ENCODE measurements around the gene UBA1. TPM values are rescaled to one million over a fixed set of nuclear protein-coding genes. Genes with fewer than 3 reads are reported as not detected.

Gene UBA1
- total RNA-seq, 3 donors from 2014 or later = 160 to 198 (median 172) TPM

- H3K9me3 ChIP-seq = no peaks in the 10 kb centered on the region
- H3K4me1 ChIP-seq (ENCODE audit: low read depth) = no peaks in the 10 kb centered on the region
- H3K4me3 ChIP-seq = no peak overlapping the region
- no peak for DNase-seq
- ATAC-seq = no peak
- TF ChIP-seq, protein P1, sequence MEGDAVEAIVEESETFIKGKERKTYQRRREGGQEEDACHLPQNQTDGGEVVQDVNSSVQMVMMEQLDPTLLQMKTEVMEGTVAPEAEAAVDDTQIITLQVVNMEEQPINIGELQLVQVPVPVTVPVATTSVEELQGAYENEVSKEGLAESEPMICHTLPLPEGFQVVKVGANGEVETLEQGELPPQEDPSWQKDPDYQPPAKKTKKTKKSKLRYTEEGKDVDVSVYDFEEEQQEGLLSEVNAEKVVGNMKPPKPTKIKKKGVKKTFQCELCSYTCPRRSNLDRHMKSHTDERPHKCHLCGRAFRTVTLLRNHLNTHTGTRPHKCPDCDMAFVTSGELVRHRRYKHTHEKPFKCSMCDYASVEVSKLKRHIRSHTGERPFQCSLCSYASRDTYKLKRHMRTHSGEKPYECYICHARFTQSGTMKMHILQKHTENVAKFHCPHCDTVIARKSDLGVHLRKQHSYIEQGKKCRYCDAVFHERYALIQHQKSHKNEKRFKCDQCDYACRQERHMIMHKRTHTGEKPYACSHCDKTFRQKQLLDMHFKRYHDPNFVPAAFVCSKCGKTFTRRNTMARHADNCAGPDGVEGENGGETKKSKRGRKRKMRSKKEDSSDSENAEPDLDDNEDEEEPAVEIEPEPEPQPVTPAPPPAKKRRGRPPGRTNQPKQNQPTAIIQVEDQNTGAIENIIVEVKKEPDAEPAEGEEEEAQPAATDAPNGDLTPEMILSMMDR (IDR thresholded peaks at IDR 0.05) = no peak
- intact Hi-C loops (cut with DNase I, micrococcal nuclease) = no loop called here
- H3K36me3 ChIP-seq (ENCODE audit: low read depth) = no peaks in the 10 kb centered on the region
Measured at GRCh38 chrX:47158131-47158530, 35.5 kb upstream of the UBA1 start.

DNA sequence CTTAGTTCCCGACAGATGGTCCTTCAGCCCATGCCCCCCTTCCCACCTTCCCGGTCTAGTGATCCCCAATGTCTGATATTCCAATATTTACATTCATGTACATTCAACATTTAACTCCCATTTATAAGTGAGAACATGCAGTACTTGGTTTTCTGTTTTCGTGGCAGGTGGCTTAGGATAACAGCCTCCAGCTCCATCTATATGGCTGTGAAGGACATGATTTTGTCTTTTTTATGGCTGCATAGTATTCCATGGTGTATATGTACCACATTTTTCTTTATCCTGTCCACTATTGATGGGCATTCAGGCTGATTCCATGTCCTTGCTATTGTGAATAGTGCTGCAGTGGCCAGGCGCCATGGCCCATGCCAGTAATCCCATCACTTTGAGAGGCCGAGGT lies 34.8 kb upstream of the UBA1 start:
- ATAC-seq (no peak), DNase-seq (no peak)
- Histone ChIP-seq H3K4me1 (ENCODE audit: low read depth) (no peaks in the 10 kb centered on the region), H3K9me3 (no peaks in the 10 kb centered on the region), H3K4me3 (no peak overlapping the region), H3K36me3 (ENCODE audit: low read depth) (no peaks in the 10 kb centered on the region)
- TF ChIP-seq, protein P1 (IDR thresholded peaks at IDR 0.05) = no peak
- intact Hi-C loops (cut with DNase I, micrococcal nuclease) = no loop called here

DNA sequence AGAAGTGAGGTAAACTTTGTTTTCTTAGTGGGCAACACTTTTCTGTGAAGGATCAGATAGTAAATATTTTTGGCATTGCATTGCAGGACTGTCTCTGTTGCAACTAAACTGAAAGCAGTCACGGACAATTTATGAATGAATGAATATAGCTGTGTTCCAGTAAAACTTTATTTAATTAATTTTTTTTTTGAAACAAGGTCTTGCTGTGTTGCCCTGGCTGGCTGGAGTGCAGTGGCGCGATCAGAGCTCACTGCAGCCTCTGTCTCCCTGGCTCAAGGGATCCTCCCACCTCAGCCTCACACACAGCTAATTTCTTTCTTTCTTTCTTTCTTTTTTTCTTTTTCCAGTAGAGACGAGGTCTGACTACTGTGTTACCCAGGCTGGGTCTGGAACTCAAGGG lies 32.8 kb upstream of the UBA1 start:
- Histone ChIP-seq H3K9me3 (no peaks in the 10 kb centered on the region), H3K36me3 (ENCODE audit: low read depth) (no peaks in the 10 kb centered on the region), H3K4me3 (no peak overlapping the region), H3K4me1 (ENCODE audit: low read depth) (no peaks in the 10 kb centered on the region)
- intact Hi-C loops (cut with DNase I, micrococcal nuclease) = no loop called here
- DNase-seq (no peak), ATAC-seq (no peak)
- TF ChIP-seq, protein P1 (IDR thresholded peaks at IDR 0.05) = no peak

DNA sequence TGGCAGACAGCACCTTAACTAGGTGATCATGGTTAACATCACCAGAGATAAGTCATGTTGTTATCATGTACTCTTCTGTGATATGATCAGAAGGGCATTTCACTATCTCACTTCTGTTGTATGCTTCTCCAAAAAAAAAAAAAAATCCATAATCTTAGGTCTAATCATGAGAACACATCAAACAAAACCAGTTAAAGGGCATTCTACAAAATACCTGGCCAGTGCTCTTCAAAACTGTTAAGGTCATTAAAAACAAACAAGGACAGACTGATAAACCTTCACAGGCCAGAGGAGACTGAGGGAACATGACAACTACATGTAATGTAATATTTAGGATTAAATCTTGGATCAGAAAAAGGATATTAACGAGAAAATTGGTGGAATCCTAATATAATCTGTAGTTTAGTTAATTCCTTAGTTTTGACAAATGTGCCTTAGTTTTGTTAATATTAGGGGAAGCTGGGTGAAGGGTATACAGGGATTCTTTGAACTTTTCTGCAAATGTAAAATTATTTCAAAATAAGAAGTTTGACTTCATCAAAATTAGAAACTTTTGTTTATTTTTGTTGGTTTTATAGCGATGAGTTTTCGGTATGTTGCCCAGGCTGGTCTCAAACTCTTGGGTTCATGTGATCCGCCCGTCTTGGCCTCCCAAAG lies 30.6 kb upstream of the UBA1 start:
- no peak for ATAC-seq
- intact Hi-C loops (cut with DNase I, micrococcal nuclease) = no loop called here
- no peak for DNase-seq
- no peaks in the 10 kb centered on the region for H3K4me1 ChIP-seq (ENCODE audit: low read depth)
- no peak overlapping the region for H3K4me3 ChIP-seq
- no peaks in the 10 kb centered on the region for H3K9me3 ChIP-seq
- TF ChIP-seq, protein P1 (IDR thresholded peaks at IDR 0.05) = no peak
- no peaks in the 10 kb centered on the region for H3K36me3 ChIP-seq (ENCODE audit: low read depth)

DNA sequence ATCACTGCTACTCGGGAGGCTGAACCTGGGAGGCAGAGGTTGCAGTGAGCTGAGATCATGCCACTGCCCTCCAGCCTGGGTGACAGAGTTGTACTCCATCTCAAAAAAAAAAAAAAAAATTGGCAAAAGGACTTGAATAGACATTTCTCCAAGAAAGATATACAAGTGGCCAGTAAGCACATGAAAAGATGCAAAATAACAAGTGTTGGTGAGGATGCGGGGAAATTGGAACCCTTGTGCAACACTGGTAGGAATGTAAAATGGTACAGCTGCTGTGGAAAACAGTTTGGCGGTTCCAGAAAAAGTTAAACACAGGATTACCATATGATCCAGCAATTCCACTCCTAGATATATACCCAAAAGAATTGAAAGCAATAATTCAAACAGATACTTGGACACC lies 29.2 kb upstream of the UBA1 start:
- TF ChIP-seq, protein P1 (IDR thresholded peaks at IDR 0.05) = no peak
- DNase-seq (no peak), ATAC-seq (no peak)
- Histone ChIP-seq H3K4me1 (ENCODE audit: low read depth) (no peaks in the 10 kb centered on the region), H3K4me3 (no peak overlapping the region), H3K9me3 (no peaks in the 10 kb centered on the region), H3K36me3 (ENCODE audit: low read depth) (no peaks in the 10 kb centered on the region)
- intact Hi-C loops (cut with DNase I, micrococcal nuclease) = no loop called here

DNA sequence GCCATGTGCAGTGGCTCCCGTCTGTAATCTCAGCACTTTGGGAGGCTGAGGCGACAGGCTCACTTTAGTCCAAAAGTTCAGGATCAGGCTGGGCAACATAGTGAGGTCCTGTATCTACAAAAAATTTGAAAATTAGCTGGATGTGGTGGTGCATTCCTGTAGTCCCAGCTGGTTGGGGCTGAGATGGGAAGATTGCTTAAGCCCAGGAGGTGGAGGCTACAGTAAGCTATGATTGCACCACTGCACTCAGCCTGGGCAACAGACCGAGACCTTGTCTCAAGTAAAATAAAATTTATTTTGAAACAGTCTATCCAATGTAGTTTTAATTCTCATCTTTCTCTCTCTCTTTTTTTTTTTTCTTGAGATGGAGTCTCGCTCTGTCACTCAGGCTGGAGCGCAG lies 27.5 kb upstream of the UBA1 start:
- H3K36me3 ChIP-seq (ENCODE audit: low read depth) = no peaks in the 10 kb centered on the region
- H3K4me1 ChIP-seq (ENCODE audit: low read depth) = no peaks in the 10 kb centered on the region
- no peaks in the 10 kb centered on the region for H3K9me3 ChIP-seq
- TF ChIP-seq, protein P1 (IDR thresholded peaks at IDR 0.05) = no peak
- no peak overlapping the region for H3K4me3 ChIP-seq
- intact Hi-C loops (cut with DNase I, micrococcal nuclease) = no loop called here
- no peak for ATAC-seq
- no peak for DNase-seq

All from mucosa of descending colon (tissue), 3 donors.